Esophagus squamous epithelium (tissue), 4 donors: Measurements from ENCODE around the gene ITLN1.

Experiments used
- CTCF ChIP-seq, 6 experiments: fragments of 450-650 bp in 4 of 6; fragments of 200-600 bp in 2 of 6; sonication (generic) in 2 of 6; IDR thresholded peaks; one replicate each; pipeline ENCODE4 v1.5.1; 2016 to 2019; ENCODE audit warnings: antibody characterized with exemption in 6 of 6, mild to moderate bottlenecking in 4 of 6, moderate library complexity in 4 of 6
- POLR2A ChIP-seq, 4 donors: fragments of 450-650 bp; IDR thresholded peaks; one replicate each; pipeline ENCODE4 v1.6.1; 2017; ENCODE audit warnings: antibody characterized with exemption in 4 of 4, mild to moderate bottlenecking in 4 of 4, moderate library complexity in 3 of 4

GRCh38 chr1:160834945-160835565 is 49.9 kb downstream of the ITLN1 start:
- TF ChIP-seq POLR2A (IDR thresholded peaks at IDR 0.05): no peak
- TF ChIP-seq CTCF (IDR thresholded peaks at IDR 0.05): peak; percentile 61 to 71 (median 66)
